DMS 273 (cell line): ENCODE data around the gene BLOC1S3.

Experiments used
- DNase-seq: peaks from one replicate; lab custom pipeline; 2025; ENCODE audit not compliant: unreplicated experiment; lab: John Stamatoyannopoulos, UW

BLOC1S3 gene

DNA sequence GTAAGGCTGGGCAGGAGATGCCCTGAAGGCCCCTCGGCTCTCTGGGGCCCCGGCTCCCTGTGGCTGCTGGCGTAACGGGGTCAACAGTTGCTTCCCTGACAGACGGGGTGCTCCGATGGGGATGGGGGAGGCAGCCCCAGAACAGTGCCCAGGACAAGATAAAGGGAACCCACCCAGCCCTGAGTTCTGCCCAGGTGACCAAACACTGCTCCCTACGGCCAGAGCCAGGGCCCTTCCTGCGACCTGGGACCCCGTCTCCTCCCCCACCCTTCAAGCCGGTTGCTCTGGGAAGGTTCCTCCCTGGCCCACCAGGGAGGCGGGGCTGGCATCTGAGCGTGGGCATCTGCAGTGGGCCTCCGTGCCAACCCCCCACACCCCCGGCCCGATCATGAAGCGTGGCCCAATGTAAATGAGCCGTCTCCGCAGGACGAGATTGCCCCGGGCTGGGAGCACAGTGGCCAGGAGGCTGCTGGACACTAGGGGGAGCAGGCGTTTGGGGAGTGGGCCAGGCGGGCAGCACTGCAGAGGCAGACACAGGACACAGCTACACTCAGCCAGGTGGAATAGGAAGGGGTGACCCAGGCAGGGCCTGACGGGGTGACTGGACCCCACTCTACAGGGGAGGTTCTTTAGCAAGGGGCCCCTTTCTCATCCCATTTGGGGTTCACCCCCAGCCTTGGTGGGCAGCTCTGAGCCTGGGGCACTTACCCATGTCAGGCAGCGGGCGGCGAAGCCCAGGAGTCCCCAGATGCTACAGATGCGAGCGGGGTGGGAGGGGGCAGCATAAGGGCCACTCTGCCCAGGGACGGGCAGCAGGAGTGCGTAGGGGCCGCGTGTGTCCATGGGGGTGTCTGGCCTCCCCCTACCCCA, 16.6 kb upstream of the BLOC1S3 start:
- peak; percentile 38 for DNase-seq

DNA sequence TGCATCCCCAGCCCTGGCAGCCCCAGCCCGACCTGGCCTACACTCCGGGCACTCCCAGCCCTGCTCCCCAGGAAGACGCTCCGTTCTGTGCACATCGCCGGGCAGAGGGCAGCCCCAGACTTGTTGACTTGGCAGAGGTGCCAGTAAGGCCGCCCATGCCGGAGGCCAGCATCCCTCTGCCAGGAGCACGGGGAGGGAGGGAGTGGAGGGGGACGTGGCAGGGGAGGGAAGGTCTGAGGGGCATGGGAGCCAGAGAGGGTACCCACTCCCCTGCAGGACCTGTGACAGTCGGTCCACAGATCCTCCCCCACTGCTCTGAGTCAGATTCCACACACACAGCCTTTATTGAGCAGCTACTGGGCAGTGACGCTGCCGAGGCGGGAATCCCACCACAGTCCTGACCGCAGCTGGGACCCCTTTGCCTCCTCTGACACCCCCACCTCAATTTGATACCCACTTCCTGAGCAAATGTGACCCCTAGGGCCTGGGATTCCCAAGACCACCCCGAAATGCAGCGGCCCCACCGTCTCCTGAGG, 15.9 kb upstream of the BLOC1S3 start:
- peak; percentile 33 for DNase-seq

DNA sequence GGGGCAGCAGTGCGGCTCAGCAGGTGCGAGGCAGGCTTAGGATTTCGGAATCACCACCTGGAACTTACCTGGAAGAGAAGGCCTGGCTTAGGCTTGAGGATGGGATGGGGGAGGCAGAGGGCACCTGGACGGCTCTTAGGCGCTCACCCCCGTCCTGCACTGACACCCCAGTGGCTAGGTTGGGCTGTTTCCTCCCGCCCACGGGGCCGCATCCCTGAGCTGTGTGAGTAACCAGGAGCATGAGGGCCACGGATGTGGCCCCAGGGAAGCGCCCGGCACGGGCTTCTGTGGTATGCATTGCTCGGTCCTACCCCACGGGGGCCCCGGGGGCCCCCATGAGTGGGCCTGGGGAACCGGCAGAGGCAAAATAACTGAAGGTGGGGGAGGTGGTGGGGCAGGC, 15.4 kb upstream of the BLOC1S3 start:
- DNase-seq: no peak

DNA sequence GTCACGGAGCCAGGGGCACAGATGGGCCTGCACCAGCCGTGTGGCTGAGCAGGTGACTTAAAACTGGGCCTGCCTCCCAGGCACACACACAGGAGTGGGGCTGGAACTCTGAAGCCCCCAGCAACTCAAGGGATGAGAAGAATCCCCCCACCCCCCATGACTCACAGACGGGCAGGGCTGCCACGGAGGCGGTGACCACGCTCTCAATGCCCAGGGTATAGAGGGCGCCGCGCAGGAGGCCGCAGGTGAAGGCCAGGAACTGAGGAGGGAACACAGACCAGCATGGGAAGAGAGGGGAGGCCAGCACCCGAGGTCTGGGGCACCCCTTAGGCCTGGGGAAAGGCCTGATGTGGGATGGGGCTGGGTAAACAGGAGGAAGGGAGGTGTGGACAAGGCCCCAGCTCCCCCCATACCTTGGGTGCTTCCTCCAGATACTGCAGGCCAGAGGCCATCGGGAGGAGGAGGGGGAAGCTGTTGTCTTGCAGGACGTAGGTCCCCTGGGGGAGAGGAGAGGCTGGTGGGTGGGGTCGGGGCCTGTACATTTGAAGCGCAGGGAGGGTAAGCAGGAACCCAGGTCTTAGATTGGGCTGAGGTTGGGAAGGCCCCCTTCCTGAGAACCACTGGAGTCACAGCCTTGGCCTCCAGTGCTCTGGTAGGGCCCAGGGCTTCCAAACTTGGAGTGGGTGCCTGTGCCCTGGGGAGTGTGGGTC, 14.7 kb upstream of the BLOC1S3 start:
- DNase-seq: no peak

DNA sequence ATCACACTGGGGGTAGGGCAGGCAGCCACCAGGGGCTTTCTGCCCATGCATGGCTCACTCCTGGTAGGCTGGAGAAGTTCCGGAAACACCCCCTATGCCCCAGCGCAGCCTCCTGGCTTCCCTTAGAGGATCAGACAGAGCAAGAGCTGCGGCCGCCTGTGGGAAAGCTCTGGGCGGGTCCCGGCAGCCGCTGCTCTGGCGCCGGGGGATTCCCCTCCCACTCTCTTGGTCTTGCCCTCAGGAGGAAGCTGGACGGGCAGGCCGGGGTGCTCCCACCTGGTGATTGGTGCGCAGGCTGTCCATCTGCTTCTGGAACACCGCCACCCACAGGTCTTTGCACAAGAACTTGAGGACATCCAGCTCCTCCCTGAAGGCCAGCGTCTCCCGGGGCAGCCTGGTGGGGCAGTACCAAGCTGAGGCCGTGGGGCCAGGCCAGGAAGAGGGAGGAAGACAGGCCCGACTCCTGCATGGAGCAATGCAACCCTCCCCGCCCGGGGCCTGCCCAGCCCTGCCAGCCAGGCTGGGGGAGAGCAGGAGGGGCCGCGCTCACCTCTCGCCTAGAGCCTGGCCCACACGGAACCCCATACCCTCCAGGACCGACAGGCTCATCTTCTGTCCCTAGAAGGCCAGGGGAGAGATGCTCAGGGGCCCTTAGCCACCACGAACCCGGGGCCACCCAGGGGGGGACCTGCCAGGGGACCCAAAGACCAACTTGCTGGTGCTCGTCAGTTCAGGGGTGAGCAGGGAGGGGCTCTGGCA, 13.8 kb upstream of the BLOC1S3 start:
- peak; percentile 54 for DNase-seq

DNA sequence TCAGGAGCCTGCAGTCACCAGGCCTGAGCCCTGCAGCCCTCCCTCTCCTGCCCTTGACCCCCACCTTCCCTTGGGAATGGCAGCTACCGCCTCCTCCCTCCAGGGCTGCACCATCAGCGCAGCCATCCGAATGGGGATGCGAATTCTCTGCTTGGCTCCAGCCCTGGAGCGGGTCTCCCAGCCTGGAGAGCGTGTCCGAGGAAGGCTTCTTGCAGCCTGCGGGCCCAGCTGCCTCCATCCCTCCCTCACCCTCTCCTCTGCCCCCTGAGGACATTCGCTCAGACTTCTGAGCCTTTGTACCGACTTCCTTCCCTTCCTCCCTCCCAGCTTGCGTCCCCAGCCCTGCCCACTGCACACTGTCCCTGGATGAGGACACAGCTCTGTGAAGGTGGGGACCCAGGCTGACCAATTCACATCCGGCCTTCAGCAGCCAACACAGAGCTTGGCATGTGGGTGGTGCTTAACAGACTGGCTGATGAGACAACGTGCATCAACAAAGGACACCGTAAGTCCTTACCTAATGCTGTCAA, 11.8 kb upstream of the BLOC1S3 start:
- peak; percentile 38 for DNase-seq

DNA sequence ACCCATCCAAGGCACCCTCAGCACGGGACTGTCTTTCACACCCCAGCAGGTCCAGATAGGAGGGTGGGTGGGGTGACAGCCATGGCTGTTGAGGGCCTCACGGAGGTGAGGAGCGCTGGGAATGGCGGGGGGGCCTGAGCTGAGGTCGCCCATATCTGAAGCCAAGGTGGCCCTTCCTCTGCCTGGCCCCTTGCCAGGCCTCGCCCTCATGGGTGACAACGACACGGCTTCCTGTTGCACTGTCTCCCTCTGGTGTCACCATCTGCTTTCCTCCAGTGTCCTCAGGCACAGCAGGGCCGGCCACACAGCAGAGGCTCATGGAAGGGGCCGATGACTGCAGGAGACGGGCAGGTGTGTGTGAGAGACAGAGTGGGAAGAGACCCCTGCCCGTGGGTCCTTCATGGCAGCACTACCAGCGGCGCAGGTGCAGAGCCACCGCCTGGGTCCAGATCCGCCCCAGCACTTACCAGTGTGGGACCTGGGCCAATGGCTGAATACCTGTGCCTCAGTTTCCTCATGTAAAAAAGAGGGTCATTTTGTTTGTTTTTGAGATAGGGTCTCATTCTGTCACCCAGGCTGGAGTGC, 9.7 kb upstream of the BLOC1S3 start:
- DNase-seq: no peak

DNA sequence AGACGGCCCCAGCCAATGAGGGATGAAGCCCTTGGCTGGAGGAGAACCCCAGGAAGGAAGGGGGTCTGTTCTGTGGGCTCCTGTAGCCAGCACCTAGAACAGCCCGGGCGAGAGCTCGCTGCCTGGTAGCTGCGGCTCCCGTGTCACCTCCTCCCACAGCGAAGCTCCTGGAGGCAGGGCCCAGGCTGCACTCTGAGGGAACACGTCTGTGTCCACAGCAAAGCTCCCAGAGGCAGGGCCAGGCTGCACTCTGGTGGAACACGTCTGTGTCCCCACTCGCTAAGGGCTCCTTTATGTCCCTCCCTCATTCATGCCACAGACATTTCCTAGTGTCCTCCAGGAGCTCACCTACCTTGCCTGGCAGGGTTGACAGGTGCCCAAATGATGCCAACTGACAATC, 9.0 kb upstream of the BLOC1S3 start:
- no peak for DNase-seq

DNA sequence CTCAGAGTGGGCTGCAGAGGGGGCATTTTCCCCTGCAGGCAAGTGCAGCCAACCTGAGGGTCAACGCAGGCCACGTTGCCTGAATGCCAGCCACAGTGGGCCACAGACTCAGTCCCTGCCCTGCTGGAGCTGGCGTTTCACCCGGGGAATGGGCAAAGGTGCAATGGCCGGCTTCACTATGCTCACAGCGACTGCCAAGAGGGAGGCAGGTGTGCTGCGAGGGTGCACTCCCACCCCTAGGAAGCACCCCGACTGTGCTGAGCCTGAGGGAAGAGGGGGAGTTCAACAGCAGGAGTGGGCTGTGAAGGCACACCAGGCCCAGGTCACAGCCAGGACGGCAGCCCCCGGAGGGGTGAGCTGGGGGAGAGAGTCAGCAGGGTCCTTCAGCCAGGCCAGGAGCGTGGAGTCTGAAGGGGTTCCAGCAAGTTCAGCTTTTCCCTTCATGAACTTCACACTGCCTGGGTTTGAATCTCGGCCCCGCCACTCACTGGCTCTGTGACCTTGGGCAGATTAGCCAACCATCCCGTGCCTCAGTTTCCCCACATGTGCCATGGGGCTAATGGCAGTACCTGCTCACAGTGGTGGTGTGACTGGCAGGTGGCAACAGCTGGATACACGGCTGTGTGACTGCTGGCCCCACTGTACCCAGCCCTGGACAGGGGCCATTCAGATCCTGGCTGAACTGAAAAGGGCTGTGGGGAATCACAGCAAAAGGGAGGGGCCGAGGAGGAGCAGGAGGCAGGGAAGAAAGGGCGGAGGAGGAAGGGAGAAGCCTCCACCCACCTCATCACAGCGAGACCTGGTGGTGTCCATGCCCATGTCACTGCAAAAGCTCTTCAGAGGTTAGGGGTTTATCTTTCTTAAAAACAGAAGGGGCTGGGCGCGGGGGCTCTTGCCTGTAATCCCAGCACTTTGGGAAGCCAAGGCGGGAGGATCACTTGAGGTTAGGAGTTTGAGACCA, 8.2 kb upstream of the BLOC1S3 start:
- no peak for DNase-seq

DNA sequence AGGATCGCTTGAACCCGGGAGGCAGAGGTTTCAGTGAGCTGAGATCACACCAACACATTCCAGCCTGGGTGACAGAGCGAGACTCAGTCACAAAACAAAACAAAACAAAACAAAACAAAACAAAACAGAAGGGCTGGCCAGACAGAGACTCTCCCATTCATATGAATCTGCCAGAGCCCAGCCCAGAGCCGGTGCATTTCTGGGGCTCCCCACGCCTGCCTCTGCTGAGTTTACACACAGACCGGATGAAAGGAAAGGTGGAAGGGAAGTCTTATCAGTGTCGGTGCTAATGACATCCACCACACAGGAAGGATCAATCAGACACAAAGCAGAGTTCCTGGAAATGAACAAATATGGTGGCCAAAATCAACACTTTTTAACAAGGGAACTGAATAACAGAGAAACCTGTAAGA, 7.4 kb upstream of the BLOC1S3 start:
- DNase-seq: no peak

DNA sequence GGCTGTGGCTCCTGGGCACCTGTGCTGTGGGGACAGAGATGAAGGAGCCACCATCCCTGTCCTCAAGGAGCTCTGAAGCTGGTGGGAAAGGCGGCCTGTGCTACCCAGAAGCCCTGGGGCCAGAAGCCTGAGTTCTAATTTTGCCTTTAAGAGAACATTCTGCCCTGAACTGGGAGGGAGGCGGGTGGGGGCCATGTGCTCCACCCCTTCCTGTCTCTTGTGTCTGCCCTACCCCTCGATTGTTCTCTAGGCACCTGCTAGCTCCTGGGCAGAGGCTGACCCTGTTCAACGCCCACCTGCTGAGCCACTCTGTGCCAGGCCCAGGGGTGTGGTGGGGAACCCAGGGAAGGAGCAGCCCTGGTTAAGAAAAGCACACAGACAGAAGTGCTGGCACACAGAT, 6.4 kb upstream of the BLOC1S3 start:
- no peak for DNase-seq

DNA sequence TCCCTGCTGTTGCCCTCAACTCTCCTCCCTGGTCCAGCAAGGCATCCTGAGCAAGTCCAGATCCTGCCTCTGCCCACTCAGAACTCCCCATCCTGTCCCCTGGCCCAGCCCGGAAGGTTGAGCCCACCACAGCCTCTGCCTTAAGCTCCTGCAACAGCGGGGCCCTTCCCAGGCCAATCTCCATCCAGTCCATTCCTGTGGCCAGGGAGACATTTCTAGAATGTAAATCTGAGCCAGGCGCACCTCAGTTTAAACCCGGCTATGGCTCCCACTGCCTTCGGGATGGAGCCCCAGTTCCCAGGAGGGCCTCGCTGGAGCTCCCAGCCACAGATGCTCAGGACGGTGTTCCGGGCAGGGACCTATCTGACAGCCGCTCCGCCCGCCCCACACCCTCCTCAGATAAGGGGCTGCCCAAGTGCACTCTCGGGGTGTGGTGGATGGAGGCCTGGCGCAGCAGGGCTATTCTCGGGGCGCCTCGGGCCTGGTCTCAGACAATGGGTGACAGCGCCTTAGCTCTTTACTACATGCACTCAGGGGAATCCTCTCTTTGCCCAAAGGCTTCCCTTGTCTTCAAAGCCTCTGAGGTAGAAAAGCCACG, 5.9 kb upstream of the BLOC1S3 start:
- no peak for DNase-seq

DNA sequence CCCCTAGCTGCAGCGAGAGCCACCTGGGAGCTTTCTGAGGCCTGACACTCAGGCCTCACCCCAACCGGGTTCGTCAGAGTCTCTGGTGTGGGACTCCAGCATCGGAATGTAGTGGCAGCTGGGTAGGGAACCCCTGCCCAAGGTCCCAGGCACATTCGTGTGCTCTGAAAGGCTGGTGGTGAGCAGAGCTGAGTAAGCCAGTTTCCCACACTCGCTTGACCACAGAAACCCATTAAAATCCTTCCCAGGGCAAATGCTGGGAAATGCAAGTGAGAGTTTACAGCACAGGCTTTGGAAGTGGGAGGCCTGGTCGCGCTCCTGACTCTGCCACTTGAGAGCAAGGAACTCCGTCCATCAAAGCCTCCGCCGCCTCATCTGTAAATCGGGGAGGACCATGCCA, 4.8 kb upstream of the BLOC1S3 start:
- DNase-seq: no peak

DNA sequence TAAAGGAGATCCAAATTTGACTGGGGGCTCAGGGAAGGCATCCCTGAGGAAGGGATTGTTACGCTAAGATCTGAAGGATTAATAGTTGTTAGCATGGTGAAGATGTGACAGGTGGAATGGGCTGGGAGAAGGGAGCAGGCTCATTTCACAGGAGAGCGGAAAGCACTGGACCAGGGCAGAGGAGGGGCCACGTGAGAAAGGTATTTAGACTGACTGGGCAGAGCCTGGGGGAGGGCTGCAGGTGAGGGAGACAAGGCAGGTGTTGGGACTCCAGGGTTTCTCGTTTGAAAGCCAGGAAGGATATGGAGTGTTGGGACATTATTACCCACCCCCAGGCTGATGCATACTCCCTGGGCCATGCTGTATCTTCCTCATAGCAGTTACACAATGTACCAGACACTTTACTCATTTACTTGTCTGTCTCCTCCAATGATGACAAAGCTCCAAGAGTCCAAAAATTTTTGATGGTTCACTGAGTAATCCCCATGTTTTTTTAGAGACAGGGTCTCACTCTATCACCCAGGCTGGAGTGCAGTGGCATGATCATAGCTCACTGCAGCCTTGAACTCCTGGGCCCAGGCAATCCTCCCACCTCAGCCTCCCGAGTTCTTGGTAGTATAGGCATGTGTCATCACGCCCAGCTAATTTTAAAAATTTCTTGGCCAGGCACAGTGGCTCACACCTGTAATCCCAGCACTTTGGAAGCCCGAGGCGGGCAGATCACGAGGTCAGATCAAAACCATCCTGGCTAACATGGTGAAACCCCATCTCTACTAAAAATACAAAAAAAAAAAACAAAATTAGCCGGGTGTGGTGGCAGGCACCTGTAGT, 2.9 kb upstream of the BLOC1S3 start:
- DNase-seq: no peak

DNA sequence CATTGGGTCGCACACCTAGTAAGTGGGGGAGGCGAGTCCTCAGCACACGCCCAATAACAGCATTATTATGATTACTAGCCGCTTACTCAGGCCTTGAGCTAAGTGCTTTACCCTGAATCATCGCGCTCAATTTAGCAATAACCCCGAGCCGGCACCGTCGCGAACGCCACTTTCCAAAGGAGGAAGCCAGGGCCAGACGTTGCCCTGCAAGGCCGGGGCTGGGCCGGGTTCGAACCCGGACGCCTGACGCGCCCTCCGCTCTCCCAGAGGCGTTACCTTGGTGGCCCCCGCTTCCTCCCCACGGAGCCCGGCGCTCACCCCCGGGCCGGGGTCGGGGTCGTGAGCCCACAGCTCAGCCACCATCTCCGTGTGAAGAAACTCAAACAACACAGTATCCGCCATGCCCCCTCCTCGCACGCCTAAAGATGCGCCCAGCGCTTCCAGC, 745 bp upstream of the BLOC1S3 start, which contains the start of gene TRAPPC6A:
Gene TRAPPC6A, minus strand, starts transcription at position 421 of the 445 bp plus-strand sequence. Its CDS starts 19 bp downstream, at position 402.
- DNase-seq: peak; percentile 87

DNA sequence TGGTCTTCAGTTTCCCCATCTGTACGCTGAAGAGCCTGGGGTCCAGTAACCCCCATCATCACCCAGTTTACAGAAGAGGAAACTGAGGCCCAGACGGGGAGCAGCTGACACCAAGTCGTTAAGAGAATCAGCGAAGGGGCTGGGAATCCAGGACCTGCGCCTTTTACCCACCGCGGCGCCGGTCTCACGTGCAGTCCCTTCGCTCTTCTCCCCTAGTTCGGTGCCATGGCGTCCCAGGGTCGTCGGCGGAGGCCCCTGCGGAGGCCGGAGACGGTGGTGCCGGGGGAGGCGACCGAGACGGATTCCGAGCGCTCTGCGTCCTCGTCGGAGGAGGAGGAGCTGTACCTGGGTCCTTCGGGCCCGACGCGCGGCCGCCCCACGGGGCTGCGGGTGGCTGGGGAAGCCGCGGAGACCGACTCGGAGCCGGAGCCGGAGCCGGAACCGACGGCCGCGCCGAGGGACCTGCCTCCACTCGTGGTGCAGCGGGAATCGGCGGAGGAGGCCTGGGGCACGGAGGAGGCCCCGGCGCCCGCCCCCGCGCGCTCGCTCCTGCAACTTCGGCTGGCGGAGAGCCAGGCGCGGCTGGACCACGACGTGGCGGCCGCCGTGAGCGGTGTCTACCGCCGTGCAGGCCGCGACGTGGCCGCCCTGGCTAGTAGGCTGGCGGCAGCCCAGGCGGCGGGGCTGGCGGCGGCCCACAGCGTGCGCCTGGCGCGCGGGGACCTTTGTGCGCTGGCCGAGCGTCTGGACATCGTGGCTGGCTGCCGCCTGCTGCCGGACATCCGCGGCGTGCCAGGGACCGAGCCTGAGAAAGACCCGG, 698 bp downstream of the BLOC1S3 start:
- DNase-seq: peak; percentile 67

DNA sequence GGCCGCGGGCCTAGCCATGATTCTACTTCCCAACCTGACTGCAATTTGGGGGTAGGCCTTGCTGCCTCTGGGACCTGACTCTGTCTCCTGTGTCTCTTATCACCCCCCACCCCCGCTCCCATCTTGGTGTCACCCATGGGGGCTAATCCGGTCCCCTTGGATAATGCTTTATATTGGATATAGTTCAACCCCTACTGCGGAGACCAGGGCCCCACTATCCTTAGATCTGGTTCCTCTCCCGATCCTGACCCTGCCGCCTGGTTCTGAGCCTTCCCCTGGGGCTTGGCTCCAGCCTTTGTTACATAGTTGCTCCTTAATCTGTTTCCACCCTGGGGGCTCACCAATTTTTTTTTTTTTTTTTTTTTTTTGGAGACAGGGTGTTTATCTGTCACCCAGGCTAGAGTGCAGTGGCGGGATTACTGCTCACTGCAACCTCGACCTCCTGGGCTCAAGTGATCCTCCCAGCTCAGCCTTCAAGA, 1.3 kb downstream of the BLOC1S3 start:
- DNase-seq: no peak
